ENCODE data around the gene HDAC5.

DNA sequence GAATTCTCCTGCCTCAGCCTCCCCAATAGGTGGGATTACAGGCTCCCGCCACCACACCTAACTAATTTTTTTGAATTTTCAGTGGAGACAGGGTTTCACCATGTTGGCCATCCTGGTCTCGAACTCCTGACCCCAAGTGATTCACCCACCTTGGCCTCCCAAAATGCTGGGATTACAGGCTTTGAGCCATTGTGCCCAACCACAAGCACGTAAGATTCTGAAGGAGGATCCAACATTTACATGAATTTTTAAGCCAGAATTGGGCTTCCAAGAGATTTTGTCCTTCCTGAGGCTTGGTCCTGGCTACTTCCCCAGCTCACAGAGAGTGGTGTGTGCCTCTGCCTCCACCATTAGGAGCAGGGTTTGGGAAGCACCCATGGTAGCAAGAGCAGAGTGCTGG, 41.8 kb downstream of the HDAC5 start:
- TF ChIP-seq CTCF (IDR thresholded peaks at IDR 0.05) (no peak), POLR2A (IDR thresholded peaks at IDR 0.05) (no peak)
